BLaER1 treated with 17β-estradiol and CSF1 and Interleukin-3, amounts not matched to agents 10 nM and 100 nM (cell line): Measurements from ENCODE around the gene ZNF180.

Experiments
- H3K27ac ChIP-seq, 11 experiments: shearing (Covaris generic); formaldehyde crosslinking; 2 replicates each; pipeline ENCODE4 v1.8.1; 2022
- H3K27me3 ChIP-seq, 11 experiments: shearing (Covaris generic); formaldehyde crosslinking; 2 replicates each; pipeline ENCODE4 v1.8.1; 2022
- H3K36me3 ChIP-seq, 11 experiments: shearing (Covaris generic); formaldehyde crosslinking; 2 replicates each; pipeline ENCODE4 v1.8.1; 2022
- H3K4me1 ChIP-seq, 10 experiments: shearing (Covaris generic); formaldehyde crosslinking; 2 replicates each; pipeline ENCODE4 v1.8.1; 2022
- H3K4me2 ChIP-seq, 11 experiments: shearing (Covaris generic); formaldehyde crosslinking; 2 replicates each; pipeline ENCODE4 v1.8.1; 2022
- H3K4me3 ChIP-seq, 10 experiments: shearing (Covaris generic); formaldehyde crosslinking; 2 replicates each; pipeline ENCODE4 v1.8.1; 2022
- H3K9ac ChIP-seq, 11 experiments: shearing (Covaris generic); formaldehyde crosslinking; 2 replicates each; pipeline ENCODE4 v1.8.1; 2022
- H3K9me3 ChIP-seq, 11 experiments: shearing (Covaris generic); formaldehyde crosslinking; replicated peaks in 1 of 11; 2 replicates each; pipeline ENCODE4 v1.8.1; 2022
- H4K20me1 ChIP-seq, 11 experiments: shearing (Covaris generic); formaldehyde crosslinking; 2 replicates each; pipeline ENCODE4 v1.8.1; 2022
- Cebpa-rat ChIP-seq, 11 experiments: shearing (Covaris generic); IDR thresholded peaks; 2 replicates each; pipeline ENCODE4 v1.8.1; 2022

Gene ZNF180

DNA sequence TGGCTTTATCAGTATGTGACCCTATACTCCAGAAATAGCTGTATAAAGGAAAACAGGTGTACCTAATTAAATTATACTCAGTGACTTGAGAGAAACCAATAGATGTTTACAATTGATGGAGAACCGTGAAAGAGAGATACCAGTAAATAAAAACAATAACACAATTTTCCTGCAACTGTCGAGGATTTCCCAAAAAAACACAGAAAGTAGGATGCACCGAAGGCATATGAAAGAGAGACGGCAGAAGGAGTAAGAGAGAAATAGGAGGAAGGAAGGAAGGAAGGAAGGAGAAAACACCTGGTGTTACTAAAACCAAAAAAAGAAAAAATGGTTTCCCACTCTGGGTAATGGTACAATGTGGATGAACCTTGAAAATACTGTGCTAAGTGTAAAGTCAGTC lies 45.2 kb downstream of the ZNF180 start:
- H3K36me3 ChIP-seq = no peaks in the 10 kb centered on the region
- no peak overlapping the region for H3K27ac ChIP-seq
- no peaks in the 10 kb centered on the region for H3K4me1 ChIP-seq
- no peak for TF ChIP-seq Cebpa-rat (IDR thresholded peaks at IDR 0.05)
- peaks cover 85 to 100% (median 97%) of the 10 kb centered on the region in 11 experiments for H3K9me3 ChIP-seq
- no peak overlapping the region for H3K4me3 ChIP-seq
- H3K4me2 ChIP-seq = no peak overlapping the region
- H3K9ac ChIP-seq = no peak overlapping the region
- no peaks in the 10 kb centered on the region for H3K27me3 ChIP-seq
- no peaks in the 10 kb centered on the region for H4K20me1 ChIP-seq

DNA sequence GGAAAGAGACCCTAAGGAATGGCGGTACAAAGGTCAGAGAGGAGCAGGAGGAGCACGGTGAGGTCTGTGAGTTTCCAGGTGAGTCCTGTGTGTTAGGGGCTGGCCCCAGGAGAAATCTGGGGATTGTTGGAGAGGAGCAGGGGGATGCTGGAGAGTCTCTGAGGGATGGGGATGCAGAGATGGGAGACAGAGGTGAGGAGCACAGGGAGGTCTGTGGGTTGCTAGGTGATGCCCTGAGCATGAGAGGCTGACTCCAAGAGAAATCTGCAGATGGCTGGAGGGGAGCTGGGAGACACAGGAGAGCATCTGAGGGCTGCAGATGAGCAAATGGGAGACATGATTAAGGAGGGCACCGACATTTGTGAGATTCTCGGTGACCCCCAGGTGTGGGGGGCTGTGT lies 48.0 kb downstream of the ZNF180 start:
- no peak overlapping the region for H3K27ac ChIP-seq
- TF ChIP-seq Cebpa-rat (IDR thresholded peaks at IDR 0.05) = no peak
- H3K9ac ChIP-seq = no peak overlapping the region
- H3K4me3 ChIP-seq = no peak overlapping the region
- peaks cover 90 to 100% (median 99%) of the 10 kb centered on the region in 11 experiments for H3K9me3 ChIP-seq
- H3K36me3 ChIP-seq = peaks cover 0 to 2% (median 0%) of the 10 kb centered on the region in 11 experiments; a peak in 1 of 22 replicates
- no peaks in the 10 kb centered on the region for H4K20me1 ChIP-seq
- H3K27me3 ChIP-seq = no peaks in the 10 kb centered on the region
- no peaks in the 10 kb centered on the region for H3K4me1 ChIP-seq
- H3K4me2 ChIP-seq = no peak overlapping the region

DNA sequence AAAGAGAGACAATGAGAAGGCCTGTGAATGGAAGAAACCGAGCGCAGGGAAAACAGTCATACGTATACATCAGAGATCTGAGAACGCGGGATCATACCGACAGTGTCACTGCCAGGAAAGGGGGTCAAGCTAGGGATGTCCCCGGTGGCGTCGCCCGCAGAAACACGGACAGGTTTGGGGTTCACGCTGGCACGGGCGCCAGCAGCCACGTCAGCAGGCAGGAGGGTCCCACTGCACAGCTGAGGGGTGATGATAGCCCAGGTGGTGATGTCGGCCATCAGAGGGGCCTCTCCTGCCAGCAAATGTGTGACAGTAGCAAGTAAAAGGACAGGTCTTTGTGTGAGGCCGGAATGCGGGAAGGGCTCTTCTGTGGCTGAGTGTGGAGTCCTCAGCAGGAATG lies 48.6 kb downstream of the ZNF180 start:
- Histone ChIP-seq H3K9ac (no peak overlapping the region), H3K4me2 (no peak overlapping the region), H4K20me1 (no peaks in the 10 kb centered on the region), H3K27ac (no peak overlapping the region), H3K9me3 (peaks cover 90 to 100% (median 99%) of the 10 kb centered on the region in 11 experiments), H3K36me3 (peaks cover 0 to 4% (median 0%) of the 10 kb centered on the region in 11 experiments; a peak in 1 of 22 replicates), H3K4me3 (no peak overlapping the region), H3K4me1 (no peaks in the 10 kb centered on the region), H3K27me3 (no peaks in the 10 kb centered on the region)
- no peak for TF ChIP-seq Cebpa-rat (IDR thresholded peaks at IDR 0.05)

DNA sequence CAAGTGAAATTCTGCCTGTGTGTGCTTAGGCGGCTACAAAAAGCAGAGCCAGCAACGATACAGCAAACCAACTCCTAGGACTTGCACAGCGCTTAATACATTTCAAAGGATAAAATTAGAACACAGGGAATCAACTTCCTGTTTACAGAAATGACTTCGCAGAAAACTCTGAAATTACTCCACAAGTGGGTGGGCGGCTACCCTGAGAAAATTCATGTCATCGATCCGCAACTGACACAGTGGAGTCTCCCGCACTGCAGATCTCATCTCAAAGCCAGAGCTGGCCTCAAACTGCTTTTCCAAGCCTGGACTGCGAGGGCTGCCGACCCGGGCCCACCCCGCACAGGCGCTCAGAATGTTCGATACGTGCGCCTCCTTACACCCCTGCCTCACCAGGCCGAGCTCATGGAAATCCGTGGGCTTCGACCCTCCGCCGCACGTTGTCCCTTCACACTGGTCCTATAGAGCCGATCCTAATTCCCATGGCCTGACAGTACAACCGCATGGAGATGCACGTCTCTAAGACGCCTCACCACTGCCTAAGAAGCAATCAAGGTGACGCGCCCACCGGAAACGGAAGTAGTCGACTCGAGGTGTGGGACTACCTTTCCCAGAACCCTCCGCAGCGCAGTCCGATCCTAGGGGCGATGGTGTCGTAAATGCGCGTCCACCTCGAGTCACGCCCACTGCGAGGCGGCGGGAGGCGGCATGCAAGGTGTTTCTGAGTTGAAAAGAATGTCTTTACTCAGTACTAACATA lies 52.2 kb downstream of the ZNF180 start, which contains the start of gene ZNF229:
TSS of gene ZNF229 (minus strand) at position 557 of the 759 bp plus-strand sequence. CDS start 5,625 bp downstream, outside the sequence.
- Histone ChIP-seq H3K27ac (no peak within 1 kb of the TSS; a peak in 1 of 22 replicates), H3K9me3 (peaks cover 87 to 100% (median 97%) of the 10 kb centered on the region in 11 experiments), H4K20me1 (no peaks in the 10 kb centered on the region), H3K36me3 (peaks cover 0 to 4% (median 0%) of the 10 kb centered on the region in 11 experiments; a peak in 1 of 22 replicates), H3K4me3 (peak within 1 kb of the TSS in 1 of 10 experiments; percentile 5; a peak in 1 of 20 replicates), H3K27me3 (no peaks in the 10 kb centered on the region), H3K4me1 (no peaks in the 10 kb centered on the region), H3K9ac (no peak within 1 kb of the TSS), H3K4me2 (no peak within 1 kb of the TSS)
- no peak for TF ChIP-seq Cebpa-rat (IDR thresholded peaks at IDR 0.05)

DNA sequence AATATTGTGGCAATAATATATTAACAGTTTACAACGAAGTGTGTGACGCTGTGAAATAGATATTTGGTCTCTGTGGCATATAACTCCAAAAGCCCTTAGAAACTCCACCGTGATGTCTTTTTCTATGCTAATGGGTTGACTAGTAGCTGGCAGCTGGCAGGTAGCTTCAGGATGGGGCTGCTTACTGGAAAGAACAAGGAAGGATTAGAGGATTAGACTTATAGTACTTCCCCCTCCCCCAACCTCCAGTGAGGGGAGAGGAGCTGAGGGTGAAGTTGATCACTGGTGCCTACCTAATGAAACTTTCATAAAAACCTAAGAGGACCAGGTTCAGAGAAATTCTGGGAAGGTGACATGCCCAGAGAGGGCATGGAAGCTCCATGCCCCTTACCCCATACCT lies 61.9 kb downstream of the ZNF180 start:
- H3K4me3 ChIP-seq = no peak overlapping the region
- H3K9me3 ChIP-seq = peaks cover 50 to 90% (median 77%) of the 10 kb centered on the region in 11 experiments
- H3K4me1 ChIP-seq = no peaks in the 10 kb centered on the region
- H3K27me3 ChIP-seq = no peaks in the 10 kb centered on the region
- TF ChIP-seq Cebpa-rat (IDR thresholded peaks at IDR 0.05) = no peak
- no peaks in the 10 kb centered on the region for H4K20me1 ChIP-seq
- no peak overlapping the region for H3K27ac ChIP-seq
- H3K36me3 ChIP-seq = no peaks in the 10 kb centered on the region
- H3K9ac ChIP-seq = no peak overlapping the region
- H3K4me2 ChIP-seq = no peak overlapping the region

DNA sequence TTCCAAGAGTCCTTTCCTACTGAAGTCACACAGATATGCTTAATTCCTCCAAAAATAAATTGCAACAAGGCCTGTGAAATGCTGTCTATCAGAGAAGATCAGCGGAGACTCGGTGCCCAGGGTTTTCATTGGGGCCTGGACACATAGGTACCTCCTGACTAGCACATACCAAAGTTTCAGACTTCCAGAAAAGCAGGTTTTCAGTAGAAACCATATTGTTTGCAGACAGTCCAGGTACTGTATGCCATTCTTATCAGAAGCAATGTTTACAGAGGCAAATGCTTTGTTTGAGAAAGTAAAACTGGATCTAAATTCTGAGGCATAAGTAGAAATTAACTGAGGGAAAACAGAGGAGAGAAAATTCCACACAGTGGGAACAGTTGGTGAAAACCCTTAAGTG lies 64.9 kb downstream of the ZNF180 start:
- Histone ChIP-seq H3K4me2 (no peak overlapping the region), H3K9me3 (peaks cover 63 to 89% (median 81%) of the 10 kb centered on the region in 11 experiments), H3K9ac (no peak overlapping the region), H3K36me3 (no peaks in the 10 kb centered on the region), H3K4me1 (no peaks in the 10 kb centered on the region), H4K20me1 (no peaks in the 10 kb centered on the region), H3K27me3 (no peaks in the 10 kb centered on the region), H3K4me3 (no peak overlapping the region), H3K27ac (no peak overlapping the region)
- no peak for TF ChIP-seq Cebpa-rat (IDR thresholded peaks at IDR 0.05)

DNA sequence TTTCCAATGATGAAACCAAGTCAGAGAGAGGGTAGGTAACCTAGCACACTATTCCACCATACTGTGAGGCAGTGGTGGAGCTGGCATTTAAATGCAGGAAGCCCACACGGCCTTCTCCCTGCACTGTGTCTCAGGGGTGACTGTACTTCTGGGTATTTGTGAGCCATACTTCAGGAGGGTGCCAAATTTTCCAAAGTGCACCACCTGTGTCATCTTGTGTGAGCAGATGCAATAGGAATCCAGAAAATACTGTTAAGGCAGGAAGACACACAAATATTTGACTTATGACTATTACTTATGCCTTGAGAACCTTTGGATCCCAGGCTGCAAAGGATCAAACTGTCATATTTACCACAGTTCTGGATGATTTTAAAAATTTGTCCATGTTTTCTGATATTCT lies 69.4 kb downstream of the ZNF180 start:
- Histone ChIP-seq H3K9me3 (peaks cover 85 to 95% (median 86%) of the 10 kb centered on the region in 11 experiments), H3K4me2 (no peak overlapping the region), H3K9ac (no peak overlapping the region), H3K27ac (no peak overlapping the region), H3K4me1 (peaks cover 0 to 17% (median 11%) of the 10 kb centered on the region in 10 experiments; a peak in 10 of 20 replicates), H3K27me3 (no peaks in the 10 kb centered on the region), H4K20me1 (no peaks in the 10 kb centered on the region), H3K4me3 (no peak overlapping the region), H3K36me3 (no peaks in the 10 kb centered on the region)
- no peak for TF ChIP-seq Cebpa-rat (IDR thresholded peaks at IDR 0.05)
